ENCODE measurements around the gene ABRACL. TPM values are rescaled to one million over a fixed set of nuclear protein-coding genes. Genes with fewer than 3 reads are reported as not detected.
A peak's percentile ranks its signal among the peaks of the same experiment; 100 is the strongest.

Gene ABRACL
- total and polyA plus RNA-seq, 9 of the 15 experiments (the other 6 are each of a cell fraction or from before 2014, with no cell fraction given), result 1.1 to 5.2 (median 1.9) TPM

DNA sequence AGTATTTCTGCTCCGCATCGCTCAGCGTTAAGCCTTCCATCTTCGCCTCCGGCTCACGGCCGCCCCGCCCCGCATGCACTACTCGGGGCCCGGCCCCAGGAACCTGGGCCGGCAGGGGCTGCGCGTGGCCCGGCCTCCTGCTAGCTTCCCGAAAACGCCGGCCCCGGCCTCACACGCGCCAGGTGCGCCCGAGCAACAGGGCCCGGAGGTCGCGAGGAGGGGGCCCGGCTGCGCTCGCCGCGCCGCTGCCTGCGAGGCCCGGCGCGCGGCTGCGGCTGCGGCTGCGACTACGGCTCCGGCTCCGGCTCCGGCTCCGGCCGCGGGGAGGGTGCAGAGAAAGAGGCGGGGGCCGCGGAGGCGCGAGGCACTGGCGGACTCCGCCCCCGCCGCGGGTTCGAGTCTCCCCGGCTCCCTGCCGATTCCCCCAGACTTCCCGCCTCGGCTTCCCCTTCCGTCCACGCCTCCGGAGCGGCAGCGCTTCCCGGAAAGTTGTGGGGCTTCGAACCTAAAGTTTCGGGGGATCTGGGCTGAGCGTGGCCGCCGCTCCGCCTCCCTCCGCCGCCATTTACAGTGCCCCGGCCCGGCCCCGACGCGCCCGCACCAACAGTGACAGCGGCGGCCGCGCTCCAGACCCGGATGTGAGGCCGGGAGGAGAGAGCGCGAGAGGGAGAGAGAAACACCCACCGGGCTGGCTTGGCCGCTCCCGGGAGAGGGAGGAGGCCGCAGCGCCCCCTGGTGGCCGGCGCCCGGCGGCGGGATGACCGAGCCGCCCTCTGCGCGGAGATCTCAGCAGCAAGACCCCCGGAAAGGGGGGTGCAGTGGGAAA is 40.7 kb upstream of the ABRACL start, which contains the start of gene REPS1 (continued):
- TF ChIP-seq NRF1 (conservative IDR thresholded peaks at IDR 0.05 in 1 of 2, IDR thresholded peaks at IDR 0.05 in 1 of 2), result peak; percentile 21 to 38; a peak in 3 of 4 replicates
- no peak for TF ChIP-seq SMARCE1 (IDR thresholded peaks at IDR 0.05)
- no peak for TF ChIP-seq ZNF3 (CRISPR knock-in tag; IDR thresholded peaks at IDR 0.05)
- 0 out of 2 replicates have a peak, but pooled peaks have one; percentile 59 for TF ChIP-seq NFRKB (IDR thresholded peaks at IDR 0.05; ENCODE audit: low read depth)
- 0 out of 4 replicates have a peak, but pooled peaks of 1 of the 2 experiments have one; percentile 33 for TF ChIP-seq RCOR1 (IDR thresholded peaks at IDR 0.05; ENCODE audit: borderline replicate concordance in 1 of 2, low read depth in 2 of 2, low read length in 2 of 2)
- peak; percentile 69 for TF ChIP-seq ETV1 (tag; conservative IDR thresholded peaks at IDR 0.05; ENCODE audit: low read depth)
- peak; percentile 85 for TF ChIP-seq CXXC5 (CRISPR knock-in tag; IDR thresholded peaks at IDR 0.05)
- TF ChIP-seq PML (IDR thresholded peaks at IDR 0.05; ENCODE audit: low read length), result peak; percentile 48; the same call in 1 of the 2 replicates
- TF ChIP-seq, protein P1, sequence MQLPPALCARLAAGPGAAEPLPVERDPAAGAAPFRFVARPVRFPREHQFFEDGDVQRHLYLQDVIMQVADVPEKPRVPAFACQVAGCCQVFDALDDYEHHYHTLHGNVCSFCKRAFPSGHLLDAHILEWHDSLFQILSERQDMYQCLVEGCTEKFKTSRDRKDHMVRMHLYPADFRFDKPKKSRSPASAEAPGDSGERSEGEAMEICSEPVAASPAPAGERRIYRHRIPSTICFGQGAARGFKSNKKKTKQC (CRISPR knock-in tag; IDR thresholded peaks at IDR 0.05), result peak; percentile 77; the same call in 1 of the 2 replicates
- TF ChIP-seq, protein P2, sequence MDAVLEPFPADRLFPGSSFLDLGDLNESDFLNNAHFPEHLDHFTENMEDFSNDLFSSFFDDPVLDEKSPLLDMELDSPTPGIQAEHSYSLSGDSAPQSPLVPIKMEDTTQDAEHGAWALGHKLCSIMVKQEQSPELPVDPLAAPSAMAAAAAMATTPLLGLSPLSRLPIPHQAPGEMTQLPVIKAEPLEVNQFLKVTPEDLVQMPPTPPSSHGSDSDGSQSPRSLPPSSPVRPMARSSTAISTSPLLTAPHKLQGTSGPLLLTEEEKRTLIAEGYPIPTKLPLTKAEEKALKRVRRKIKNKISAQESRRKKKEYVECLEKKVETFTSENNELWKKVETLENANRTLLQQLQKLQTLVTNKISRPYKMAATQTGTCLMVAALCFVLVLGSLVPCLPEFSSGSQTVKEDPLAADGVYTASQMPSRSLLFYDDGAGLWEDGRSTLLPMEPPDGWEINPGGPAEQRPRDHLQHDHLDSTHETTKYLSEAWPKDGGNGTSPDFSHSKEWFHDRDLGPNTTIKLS (IDR thresholded peaks at IDR 0.05; ENCODE audit: borderline replicate concordance, low read depth), result peak; percentile 36; the same call in 1 of the 2 replicates
- TF ChIP-seq, protein P3, sequence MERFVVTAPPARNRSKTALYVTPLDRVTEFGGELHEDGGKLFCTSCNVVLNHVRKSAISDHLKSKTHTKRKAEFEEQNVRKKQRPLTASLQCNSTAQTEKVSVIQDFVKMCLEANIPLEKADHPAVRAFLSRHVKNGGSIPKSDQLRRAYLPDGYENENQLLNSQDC (CRISPR knock-in tag; IDR thresholded peaks at IDR 0.05), result no peak
- TF ChIP-seq, protein P4, sequence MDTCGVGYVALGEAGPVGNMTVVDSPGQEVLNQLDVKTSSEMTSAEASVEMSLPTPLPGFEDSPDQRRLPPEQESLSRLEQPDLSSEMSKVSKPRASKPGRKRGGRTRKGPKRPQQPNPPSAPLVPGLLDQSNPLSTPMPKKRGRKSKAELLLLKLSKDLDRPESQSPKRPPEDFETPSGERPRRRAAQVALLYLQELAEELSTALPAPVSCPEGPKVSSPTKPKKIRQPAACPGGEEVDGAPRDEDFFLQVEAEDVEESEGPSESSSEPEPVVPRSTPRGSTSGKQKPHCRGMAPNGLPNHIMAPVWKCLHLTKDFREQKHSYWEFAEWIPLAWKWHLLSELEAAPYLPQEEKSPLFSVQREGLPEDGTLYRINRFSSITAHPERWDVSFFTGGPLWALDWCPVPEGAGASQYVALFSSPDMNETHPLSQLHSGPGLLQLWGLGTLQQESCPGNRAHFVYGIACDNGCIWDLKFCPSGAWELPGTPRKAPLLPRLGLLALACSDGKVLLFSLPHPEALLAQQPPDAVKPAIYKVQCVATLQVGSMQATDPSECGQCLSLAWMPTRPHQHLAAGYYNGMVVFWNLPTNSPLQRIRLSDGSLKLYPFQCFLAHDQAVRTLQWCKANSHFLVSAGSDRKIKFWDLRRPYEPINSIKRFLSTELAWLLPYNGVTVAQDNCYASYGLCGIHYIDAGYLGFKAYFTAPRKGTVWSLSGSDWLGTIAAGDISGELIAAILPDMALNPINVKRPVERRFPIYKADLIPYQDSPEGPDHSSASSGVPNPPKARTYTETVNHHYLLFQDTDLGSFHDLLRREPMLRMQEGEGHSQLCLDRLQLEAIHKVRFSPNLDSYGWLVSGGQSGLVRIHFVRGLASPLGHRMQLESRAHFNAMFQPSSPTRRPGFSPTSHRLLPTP (IDR thresholded peaks at IDR 0.05; ENCODE audit: borderline replicate concordance, extremely low read depth, insufficient read length), result peak; percentile 66
- TF ChIP-seq U2AF1 (optimal IDR thresholded peaks at IDR 0.05; ENCODE audit: low read depth, low read length), result peak; percentile 26
- TF ChIP-seq ZNF175 (CRISPR knock-in tag; IDR thresholded peaks at IDR 0.05; ENCODE audit: low read depth), result no peak
- TF ChIP-seq, protein P5, sequence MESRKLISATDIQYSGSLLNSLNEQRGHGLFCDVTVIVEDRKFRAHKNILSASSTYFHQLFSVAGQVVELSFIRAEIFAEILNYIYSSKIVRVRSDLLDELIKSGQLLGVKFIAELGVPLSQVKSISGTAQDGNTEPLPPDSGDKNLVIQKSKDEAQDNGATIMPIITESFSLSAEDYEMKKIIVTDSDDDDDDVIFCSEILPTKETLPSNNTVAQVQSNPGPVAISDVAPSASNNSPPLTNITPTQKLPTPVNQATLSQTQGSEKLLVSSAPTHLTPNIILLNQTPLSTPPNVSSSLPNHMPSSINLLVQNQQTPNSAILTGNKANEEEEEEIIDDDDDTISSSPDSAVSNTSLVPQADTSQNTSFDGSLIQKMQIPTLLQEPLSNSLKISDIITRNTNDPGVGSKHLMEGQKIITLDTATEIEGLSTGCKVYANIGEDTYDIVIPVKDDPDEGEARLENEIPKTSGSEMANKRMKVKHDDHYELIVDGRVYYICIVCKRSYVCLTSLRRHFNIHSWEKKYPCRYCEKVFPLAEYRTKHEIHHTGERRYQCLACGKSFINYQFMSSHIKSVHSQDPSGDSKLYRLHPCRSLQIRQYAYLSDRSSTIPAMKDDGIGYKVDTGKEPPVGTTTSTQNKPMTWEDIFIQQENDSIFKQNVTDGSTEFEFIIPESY (CRISPR knock-in tag; IDR thresholded peaks at IDR 0.05), result peak; percentile 42; the same call in 1 of the 2 replicates
- no peak for TF ChIP-seq STAG1 (CRISPR knock-in tag; IDR thresholded peaks at IDR 0.05; ENCODE audit: borderline replicate concordance)
- TF ChIP-seq EGR1 (conservative IDR thresholded peaks at IDR 0.05), result peak; percentile 71
- peak; percentile 76 for TF ChIP-seq POLR2B (IDR thresholded peaks at IDR 0.05; ENCODE audit: low read depth, partially characterized antibody)

Data from K562 (cell line).